ENCODE results near the gene MEIG1.

DNA sequence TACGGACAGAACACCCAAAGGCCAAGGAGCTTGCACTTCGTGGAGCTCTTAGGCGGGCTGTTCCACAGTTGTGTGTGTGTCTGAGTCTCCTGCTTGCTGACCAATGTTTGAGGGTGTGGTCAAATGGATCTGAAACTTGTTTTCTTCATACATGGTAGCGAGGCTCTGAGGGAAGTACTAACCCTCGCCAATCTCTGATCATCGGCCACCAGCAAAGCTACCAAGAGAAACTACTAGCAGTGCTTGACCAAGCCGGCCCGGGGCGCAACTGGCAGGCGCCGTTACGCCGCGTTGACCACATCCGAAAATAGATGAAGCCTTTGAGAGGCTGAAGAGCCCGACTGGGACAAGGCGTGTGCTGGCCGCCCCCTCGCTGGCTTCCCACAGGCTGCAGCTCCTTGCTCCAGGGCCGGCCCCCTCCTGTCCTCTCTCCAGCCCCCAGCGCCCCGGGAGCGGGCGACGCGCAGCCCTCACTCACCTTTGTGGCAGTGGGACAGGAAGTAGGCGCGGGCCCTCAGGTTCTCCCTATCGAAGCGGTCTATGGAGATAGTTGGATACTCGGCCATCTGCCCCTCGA lies 5.7 kb upstream of the MEIG1 start:
- TF ChIP-seq BHLHE40 (IDR thresholded peaks at IDR 0.05; ENCODE audit: low read depth, low read length) (no peak), ZFP36 (IDR thresholded peaks at IDR 0.05; ENCODE audit: borderline replicate concordance, partially characterized antibody) (no peak)
